Neural progenitor cell (in vitro differentiated cells): Measurements from ENCODE around the gene SLX9.

ENCODE experiments used
- CTCF ChIP-seq: fragments of 200-600 bp; sonication (generic); IDR thresholded peaks from 2 replicates; pipeline ENCODE4 v1.5.1; 2017; ENCODE audit warnings: antibody characterized with exemption, mild to moderate bottlenecking
- EZH2 ChIP-seq: fragments of 200-600 bp; sonication (generic); IDR thresholded peaks from 2 replicates; pipeline ENCODE4 v1.6.1; 2017; ENCODE audit warnings: antibody characterized with exemption, mild to moderate bottlenecking, moderate library complexity
- EZH2phosphoT487 ChIP-seq: fragments of 200-600 bp; sonication (generic); IDR thresholded peaks from 2 replicates; pipeline ENCODE4 v1.6.1; 2017; ENCODE audit warnings: antibody characterized with exemption

- TF ChIP-seq CTCF: no peak
- TF ChIP-seq EZH2: no peak
- TF ChIP-seq EZH2phosphoT487: no peak
These were observed 29.4 kb upstream of the SLX9 start for GRCh38 chr21:44910229-44911067.
